HG03439 (cell line): ENCODE results near the gene FOXJ1.
A peak's percentile ranks its signal among the peaks of the same experiment; 100 is the strongest.
"Not testable (repeated sequence)": the region's sequence is repeated elsewhere in the genome, so short reads cannot be mapped to it uniquely, and the experiment has no call there.

ENCODE experiments used
- ATAC-seq: cut with Tn5 transposase; IDR thresholded peaks from one replicate; pipeline ENCODE4 v1.9.1; 2021; ENCODE audit warnings: mild to moderate bottlenecking, moderate library complexity; ENCODE audit not compliant: unreplicated experiment

Gene FOXJ1

DNA sequence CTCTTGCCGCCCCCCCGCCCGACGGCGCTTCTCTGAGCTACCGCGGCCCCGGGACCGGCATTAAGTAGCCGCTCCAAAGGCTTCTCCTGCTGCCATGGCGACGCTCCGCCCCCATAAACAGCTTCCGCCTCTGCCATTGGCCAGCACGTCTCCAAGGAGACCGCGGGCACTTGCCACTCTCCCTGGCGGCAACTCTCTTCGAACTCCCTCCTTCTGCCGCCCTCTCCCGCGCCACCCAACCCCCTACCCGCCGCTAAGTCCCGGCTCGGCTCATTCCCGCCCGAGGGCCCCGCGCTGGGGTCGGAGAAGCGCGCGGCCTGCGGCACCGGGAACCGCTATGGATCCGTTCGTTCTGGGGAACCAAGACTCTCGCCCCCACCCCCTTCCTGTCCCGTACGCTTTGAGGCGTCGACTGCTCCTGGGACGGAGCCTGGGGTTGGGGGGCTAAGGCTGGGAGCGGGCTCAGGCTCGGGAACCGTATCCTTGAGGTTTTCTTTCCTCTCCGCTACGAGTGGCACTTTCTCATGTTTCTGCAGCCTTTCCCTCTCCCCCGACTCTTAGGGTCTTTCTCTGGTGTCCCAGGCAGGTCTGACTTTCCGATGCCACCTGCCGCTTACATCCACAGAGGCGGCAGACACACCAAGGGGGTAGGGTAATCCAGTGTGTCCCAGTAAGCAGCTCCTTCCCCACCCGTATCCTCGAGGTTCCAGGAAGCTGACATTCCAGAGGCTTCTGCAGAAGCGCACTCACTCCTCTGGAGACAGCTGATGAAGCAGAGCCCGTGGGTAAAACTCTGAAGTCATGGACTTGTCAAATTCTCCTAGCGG is at the start of gene FOXJ1:
Gene FOXJ1, minus strand, starts transcription at position 34 of the 827 bp plus-strand sequence. CDS start 850 bp downstream, outside the sequence.
- peak; percentile 62 for ATAC-seq

DNA sequence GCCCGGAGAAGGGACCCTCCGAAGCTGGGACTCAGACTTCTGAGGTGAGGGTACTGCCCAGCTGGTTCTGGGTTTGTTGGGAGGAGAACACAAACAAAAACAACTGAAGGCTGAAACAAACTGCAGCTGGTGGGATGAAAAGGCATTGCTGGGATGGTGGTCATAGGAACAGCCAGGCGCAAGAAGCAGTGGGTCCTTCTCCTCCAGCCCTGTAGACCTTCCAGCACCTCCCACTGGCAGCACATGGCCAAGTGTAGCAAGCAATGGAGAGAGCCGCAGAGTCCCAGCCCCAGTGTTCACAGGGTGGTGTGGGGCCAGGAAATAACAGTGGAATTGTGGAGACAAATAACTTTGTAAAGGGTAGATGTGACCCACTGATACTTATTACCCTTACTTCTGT is 48.7 kb upstream of the FOXJ1 start:
- no peak for ATAC-seq

DNA sequence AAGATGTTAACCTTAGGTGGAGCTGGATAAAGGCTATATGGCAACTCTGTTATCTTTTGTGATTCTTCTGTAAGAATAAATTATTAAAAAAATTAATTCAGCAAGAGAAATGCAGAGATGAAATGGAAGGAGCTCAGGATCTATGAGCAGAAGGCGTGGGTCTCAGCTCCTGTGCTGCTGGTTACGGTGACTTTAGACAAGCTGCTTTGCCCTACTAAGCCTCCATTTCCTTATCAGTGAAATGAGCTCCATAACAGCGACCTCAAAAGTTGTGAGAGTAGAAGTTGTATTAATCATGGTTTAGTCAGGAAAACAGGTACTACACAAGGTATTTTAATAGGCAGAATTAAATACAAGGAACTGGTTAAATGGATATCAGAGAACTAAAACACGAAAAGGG is 48.2 kb upstream of the FOXJ1 start:
- ATAC-seq, result no peak

DNA sequence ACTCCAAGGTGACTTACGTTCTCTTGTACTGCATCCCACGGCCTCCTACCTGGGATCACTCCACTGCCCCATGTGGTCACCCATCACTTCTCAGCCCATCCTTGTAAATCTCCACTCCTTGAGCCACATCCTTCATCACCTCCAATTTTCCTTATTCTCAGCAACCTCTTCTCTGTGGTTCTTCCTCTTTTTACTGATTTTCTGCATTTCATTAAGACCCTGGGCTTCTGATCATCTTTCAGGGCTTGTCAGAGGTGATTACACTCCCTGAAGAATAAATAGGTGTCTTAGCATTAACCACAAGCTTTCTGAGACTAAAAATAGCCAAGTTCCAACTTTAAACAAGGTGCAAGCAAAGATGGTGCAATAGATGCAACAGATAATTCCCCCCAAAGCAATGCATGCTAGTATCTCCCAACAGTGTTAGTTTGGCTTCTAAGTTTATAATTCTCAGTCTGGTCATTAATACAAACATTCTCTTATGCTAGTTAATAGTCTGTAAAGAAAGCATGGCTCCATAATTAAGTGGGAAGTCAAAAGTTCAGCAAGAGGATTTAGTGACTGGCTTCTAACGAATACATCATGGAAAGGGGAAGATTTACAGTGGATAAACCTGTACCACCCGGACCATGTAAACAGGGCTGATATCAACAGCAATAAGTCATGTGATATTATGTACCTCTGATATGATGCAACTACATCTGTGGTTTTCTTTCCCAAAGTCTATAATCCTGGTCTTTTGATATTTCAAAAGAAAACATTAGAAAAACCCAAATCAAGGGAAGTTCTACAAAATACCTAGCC is 47.4 kb upstream of the FOXJ1 start:
- ATAC-seq, result no peak

DNA sequence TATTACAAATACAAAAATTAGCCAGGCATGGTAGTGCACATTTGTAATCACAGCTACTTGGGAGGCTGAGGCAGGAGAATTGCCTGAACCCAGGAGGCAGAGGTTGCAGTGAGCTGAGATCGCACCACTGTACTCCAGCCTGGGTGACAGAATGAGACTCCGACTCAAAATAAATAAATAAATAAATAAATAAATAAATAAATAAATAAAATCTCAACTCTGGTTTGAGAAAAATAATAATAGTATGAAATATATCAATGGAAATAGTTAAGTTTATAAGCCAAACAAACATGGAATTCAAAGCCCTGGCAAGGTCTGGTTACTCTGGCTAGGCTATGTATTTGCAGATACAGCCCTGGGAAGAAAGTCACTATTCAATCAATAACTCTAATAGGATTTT is 45.7 kb upstream of the FOXJ1 start:
- ATAC-seq, result not testable (repeated sequence)

GRCh38 chr17:76184290-76184689 is 43.2 kb upstream of the FOXJ1 start:
- no peak for ATAC-seq

DNA sequence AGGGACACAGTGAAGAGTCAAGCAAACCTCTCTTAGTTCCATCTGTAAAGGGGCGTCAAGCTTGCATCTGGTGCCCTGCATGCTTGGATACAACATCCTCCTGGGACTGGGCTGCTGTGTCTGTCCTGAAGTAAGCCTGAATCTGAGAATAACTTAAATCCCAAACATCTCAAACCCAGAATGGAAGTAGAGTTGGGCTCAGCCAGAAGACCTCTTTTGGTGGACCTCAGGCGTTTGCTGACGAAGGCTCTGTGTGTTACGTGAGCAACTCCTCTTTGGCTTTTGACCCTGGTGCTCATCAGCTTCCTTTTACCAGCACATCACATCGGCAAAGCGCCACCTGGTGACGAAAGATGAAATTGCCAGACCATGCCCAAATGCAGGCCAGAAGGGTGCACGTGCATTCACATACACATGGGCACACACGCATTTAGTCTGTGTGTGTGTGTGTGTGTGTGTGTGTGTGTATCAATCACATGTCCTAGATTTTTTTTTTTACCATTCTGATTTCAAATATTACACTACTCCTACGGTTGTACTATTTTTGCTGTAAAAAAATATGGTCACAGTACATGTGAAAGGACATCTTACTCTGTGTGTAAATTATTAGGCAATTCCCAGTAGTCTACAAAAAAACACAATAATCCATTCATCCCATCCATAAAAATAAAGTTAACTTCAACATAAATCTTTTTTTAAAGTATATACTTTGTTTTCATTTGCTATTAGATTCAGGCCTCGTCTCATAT is 41.1 kb upstream of the FOXJ1 start:
- ATAC-seq, result peak; percentile 67

DNA sequence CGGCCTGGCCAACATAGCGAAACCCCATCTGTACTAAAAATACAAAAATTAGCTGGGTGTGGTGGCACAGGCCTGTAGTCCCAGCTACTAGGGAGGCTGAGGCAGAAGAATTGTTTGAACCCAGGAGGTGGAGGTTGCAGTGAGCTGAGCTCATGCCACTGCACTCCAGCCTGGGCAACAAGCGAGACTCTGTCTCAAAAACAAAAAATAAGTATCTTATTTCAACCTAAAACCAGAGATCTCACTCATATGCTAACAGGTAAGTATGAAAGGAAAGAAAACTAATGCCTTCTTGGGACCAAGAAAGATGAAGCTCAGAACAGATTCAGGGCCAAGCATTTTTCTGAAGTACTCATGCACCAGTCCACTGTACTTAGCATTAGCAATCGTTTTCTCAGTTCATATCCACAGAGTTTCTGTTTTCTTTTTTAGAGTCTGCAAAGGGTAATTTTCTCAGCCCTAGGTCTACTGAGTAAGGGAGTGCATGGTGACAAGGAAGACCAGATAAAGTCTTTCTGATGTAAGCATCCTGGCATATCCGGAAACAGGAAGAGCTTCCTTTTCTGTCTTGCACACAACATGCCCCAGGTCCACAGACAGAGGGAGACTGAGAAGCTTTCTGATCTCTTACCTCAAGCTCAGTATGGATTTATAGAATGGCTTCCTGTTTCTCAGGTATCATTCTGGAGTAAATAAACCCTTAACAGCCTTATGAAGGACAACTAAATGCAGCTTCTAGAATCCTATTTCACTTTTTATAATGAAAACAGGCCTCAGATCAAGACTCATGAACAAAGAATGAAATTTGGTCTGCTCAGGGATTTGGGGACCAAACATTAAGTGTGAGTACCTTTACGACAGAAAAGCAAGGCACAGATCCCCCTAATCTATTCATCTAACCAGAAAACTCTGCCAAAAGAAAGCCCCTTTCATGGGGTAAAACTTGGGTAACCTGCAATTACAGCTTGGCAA is 38.7 kb upstream of the FOXJ1 start:
- no peak for ATAC-seq

DNA sequence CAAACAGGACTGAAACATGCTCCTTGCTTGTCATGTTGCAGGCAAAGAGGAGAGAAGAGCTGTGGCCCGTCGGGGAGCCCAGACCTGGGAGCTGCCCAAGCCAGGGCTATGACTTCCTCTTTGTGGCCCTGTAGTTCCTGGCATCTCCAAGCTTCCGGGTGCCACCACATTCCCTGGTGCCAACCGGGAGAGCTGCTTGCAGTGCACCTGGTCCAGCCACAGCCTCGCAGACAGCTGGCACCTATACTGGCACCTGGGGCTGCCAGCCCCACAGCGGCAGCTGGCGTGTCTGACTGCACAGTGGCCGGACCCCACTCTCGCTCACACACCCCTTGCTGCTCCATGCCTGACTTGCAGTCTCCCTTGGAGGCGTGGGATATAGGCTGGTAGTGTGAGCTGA is 37.1 kb upstream of the FOXJ1 start:
- ATAC-seq, result no peak

DNA sequence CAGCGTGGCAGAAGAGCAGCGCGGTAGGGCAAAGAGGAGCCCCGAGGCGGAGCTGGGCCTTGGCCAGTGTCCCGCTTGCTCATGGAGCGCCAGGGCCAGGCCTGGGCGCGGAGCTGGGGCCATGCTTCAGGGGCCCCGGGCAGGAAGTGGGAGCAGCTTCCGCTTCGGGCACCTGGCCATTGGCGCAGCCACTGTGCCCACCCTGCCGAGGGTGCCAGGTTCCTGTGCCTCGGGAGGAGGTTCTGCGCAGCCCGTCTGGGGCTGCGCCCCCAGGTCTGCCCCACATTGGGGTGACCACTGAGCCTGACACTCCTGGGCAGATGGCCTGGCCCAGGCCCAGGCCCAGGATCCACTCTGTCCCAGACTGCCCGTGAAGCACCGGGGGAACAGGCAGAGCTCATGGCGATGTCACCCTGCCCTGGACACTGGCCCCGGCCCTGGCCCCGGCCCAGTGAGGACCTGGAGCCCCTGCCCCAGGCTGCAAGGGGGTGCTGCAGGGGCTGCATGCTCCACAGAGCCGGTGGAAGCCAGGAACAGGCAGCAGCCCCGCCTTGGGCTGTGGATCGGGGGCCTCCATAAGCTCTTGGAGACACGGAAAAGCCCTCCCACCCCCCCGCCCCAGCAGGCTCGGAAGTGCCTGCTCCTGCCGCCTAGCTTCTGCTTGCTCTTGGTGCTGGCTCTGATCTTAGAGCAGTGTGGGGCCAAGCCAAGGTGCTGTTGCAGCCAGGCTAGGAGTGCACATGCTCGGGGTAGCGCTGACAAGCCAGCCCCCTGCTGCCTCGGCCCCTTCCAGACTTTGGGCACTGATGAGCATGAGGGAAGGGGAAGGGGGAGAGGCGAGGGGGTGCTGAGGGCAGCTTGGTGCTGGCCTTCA is 35.9 kb upstream of the FOXJ1 start:
- ATAC-seq, result no peak

DNA sequence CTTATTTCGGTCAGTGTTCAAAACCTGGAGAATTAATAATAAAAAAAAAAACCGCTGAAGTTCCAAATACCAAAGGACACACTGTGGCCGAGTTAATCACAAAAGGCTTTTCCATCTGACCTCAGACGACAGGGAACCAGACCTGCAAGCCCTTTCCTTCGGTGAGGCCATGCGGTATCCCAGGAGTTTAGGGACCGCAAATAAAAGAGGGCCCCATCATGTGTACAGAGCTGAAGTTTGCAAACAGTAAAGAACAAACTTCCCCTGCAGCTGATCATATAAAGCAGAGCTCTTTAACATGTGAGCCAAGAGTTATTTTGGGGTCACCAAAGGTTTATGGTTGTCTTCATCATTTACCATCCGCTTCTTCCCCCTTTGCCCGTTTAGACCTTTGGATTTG is 33.0 kb upstream of the FOXJ1 start:
- no peak for ATAC-seq

GRCh38 chr17:76173474-76173873 is 32.4 kb upstream of the FOXJ1 start:
- ATAC-seq, result no peak

DNA sequence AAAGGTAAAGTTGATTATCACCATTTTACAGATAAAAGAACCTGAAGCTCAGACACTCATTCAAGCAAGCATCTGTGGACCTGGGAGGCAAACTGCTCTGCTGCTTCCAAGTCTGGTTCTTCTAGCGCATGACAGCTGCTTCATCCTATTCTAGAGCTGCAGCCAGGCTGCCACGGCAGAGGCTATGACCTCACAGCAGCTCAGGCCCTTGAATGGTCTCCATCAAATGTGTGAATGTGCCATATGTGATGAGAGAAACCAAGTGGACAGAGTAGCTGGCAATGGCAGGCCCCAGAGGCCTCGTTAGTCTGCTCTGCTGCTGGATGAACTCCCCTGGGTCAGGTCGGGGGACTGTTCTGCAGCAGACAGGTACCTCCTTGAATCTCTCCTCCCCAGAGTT is 30.7 kb upstream of the FOXJ1 start:
- no peak for ATAC-seq

DNA sequence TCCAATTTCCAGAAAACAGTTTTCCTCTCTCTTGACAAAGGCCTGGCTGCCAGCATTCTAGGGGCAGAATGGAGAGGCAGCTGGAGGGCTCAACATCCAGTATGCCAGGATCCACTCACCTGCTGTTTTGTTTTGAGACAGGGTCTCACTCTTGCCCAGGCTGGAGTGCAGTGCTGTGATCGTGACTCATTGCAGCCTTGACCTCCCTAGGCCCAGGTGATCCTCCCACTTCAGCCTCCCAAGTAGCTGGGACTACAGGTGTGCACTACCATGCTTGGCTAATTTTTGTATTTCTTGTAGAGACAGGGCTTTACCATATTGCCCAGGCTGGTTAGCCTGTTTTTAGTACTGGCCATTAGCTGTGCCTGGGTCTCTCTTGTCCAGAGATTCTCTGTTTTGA is 29.1 kb upstream of the FOXJ1 start:
- ATAC-seq, result no peak

DNA sequence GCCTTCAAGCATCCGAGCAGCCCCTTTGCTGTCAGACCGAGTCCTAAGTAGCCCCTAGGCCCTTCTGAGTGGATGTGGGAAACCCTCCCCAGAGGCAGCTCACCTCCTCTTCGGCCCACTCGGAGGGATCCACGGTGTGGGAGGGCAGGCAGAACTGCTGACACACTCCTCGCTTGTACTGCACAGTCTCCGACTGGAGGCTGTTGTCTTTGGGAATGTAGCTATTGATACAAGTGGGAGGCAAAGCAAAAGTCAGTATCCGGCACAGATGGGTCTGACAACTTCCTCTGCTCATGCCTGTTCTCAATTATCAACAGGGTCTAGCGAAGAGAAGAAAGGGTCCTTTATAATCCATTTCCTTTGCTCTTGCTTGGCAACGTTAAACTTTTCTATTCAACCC is 25.9 kb upstream of the FOXJ1 start:
- no peak for ATAC-seq

- no peak for ATAC-seq
These were observed 25.1 kb upstream of the FOXJ1 start for GRCh38 chr17:76166168-76166567.

- ATAC-seq, result no peak
These were observed 23.3 kb upstream of the FOXJ1 start for GRCh38 chr17:76164331-76164730.

GRCh38 chr17:76163919-76164318 is 22.9 kb upstream of the FOXJ1 start:
- ATAC-seq, result no peak

GRCh38 chr17:76161619-76162266 is 20.7 kb upstream of the FOXJ1 start:
- ATAC-seq, result no peak
